CD4-positive, alpha-beta T cell treated with Interleukin-10 for 1 hour (primary cell): ENCODE results near the gene RBPJ.

Experiments
- DNase-seq: peaks from one replicate; pipeline ENCODE4 v3.0.0-alpha.2; 2020

Gene RBPJ

GRCh38 chr4:26463386-26463785 is 142.6 kb downstream of the RBPJ start:
- DNase-seq: no peak

GRCh38 chr4:26464420-26465095 is 143.7 kb downstream of the RBPJ start:
- DNase-seq: no peak

GRCh38 chr4:26466578-26467270 is 145.9 kb downstream of the RBPJ start:
- no peak for DNase-seq

- no peak for DNase-seq
Measured at GRCh38 chr4:26467724-26468123, 146.9 kb downstream of the RBPJ start.

GRCh38 chr4:26468283-26468949 is 147.6 kb downstream of the RBPJ start:
- DNase-seq: no peak

GRCh38 chr4:26468977-26469376 is 148.2 kb downstream of the RBPJ start:
- DNase-seq: no peak

GRCh38 chr4:26471890-26472289 is 151.1 kb downstream of the RBPJ start:
- no peak for DNase-seq

- DNase-seq: no peak
Measured at GRCh38 chr4:26473893-26474292, 153.1 kb downstream of the RBPJ start.

- DNase-seq: no peak
Measured at GRCh38 chr4:26474551-26474950, 153.7 kb downstream of the RBPJ start.

- DNase-seq: no peak
Measured at GRCh38 chr4:26475716-26476115, 154.9 kb downstream of the RBPJ start.

GRCh38 chr4:26476545-26476944 is 155.7 kb downstream of the RBPJ start:
- no peak for DNase-seq

GRCh38 chr4:26478330-26478729 is 157.5 kb downstream of the RBPJ start:
- no peak for DNase-seq

GRCh38 chr4:26482508-26483462 is 162.0 kb downstream of the RBPJ start:
- no peak for DNase-seq

GRCh38 chr4:26484032-26484515 is 163.3 kb downstream of the RBPJ start:
- no peak for DNase-seq

GRCh38 chr4:26484516-26484915 is 163.7 kb downstream of the RBPJ start:
- DNase-seq: no peak
